ENCODE data around the gene ARSB.

ARSB gene

DNA sequence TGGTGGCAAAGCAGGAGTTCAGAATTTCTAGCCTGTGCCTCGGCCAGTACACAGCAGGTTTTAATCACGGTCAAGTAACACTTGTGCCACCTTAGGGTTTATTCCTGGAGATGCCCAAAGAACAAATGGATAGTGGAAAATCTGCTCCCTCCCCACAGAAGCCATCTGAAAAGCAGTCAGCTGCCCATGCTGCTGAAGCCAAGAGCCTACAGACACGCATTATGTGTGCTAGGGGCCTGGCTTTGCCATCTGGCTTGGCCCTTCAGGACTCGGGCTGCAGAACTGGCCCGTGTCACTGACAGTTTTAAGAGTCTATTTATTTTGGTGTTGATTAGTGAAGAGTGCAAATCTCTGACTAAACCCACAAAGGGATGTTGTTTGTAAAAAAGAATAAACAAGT, 11.1 kb downstream of the ARSB start:
- Histone ChIP-seq H3K4me3 (IDR thresholded peaks at IDR 0.05; ENCODE audit: insufficient read depth, low read depth, low read length) (no peak overlapping the region), H3K36me3 (ENCODE audit: insufficient read depth) (no peaks in the 10 kb centered on the region), H2AFZ (ENCODE audit: low read depth) (no peak overlapping the region), H3K27me3 (ENCODE audit: insufficient read depth, low read depth) (no peaks in the 10 kb centered on the region), H4K20me1 (ENCODE audit: insufficient read depth) (no peaks in the 10 kb centered on the region), H3K79me2 (ENCODE audit: insufficient read depth, low read depth) (no peaks in the 10 kb centered on the region), H3K4me2 (no peak overlapping the region), H3K9ac (no peak overlapping the region), H3K27ac (no peak overlapping the region), H3K4me1 (ENCODE audit: low read depth, poor library complexity, severe bottlenecking) (no peaks in the 10 kb centered on the region)
- TF ChIP-seq, protein P1, sequence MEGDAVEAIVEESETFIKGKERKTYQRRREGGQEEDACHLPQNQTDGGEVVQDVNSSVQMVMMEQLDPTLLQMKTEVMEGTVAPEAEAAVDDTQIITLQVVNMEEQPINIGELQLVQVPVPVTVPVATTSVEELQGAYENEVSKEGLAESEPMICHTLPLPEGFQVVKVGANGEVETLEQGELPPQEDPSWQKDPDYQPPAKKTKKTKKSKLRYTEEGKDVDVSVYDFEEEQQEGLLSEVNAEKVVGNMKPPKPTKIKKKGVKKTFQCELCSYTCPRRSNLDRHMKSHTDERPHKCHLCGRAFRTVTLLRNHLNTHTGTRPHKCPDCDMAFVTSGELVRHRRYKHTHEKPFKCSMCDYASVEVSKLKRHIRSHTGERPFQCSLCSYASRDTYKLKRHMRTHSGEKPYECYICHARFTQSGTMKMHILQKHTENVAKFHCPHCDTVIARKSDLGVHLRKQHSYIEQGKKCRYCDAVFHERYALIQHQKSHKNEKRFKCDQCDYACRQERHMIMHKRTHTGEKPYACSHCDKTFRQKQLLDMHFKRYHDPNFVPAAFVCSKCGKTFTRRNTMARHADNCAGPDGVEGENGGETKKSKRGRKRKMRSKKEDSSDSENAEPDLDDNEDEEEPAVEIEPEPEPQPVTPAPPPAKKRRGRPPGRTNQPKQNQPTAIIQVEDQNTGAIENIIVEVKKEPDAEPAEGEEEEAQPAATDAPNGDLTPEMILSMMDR (conservative IDR thresholded peaks at IDR 0.05; ENCODE audit: low read depth, low read length) = no peak

DNA sequence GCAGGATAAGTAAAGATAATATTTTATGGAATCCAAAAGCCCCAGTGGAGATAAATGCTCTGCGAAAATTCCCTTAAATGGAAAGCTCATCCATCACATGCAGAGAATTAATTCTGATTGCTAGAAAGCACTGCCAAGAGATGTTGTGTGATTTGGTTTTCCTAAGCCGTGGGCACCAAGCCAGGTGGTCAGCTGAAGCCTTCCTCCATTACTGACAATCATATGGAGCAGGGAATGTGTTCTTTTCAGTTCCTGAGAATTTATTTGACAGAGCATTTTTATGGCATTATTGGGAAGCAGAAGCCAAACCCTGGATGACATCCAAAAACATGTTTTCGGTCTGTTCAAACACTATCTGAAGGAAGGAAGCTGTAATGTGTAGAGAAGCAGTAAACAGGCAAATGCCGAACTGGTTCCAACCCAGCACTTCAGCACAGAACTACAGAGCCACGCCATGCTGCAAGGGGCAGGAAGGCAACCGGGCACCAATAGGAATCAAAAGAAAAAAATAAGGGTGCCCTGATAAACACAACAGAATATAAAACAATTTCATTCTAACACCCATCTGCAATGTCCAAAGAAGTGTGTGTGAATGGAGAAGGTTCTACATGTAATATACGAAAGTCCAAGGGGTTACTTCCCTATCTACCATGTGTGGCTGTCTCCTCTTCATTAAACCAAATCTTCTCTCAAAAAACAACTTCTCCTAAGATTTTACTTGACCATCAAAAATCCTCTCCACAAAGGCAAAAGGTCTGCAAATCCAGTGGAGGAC, 12.3 kb downstream of the ARSB start:
- no peak overlapping the region for H2AFZ ChIP-seq (ENCODE audit: low read depth)
- no peaks in the 10 kb centered on the region for H4K20me1 ChIP-seq (ENCODE audit: insufficient read depth)
- H3K4me2 ChIP-seq = no peak overlapping the region
- no peaks in the 10 kb centered on the region for H3K36me3 ChIP-seq (ENCODE audit: insufficient read depth)
- no peak overlapping the region for H3K4me3 ChIP-seq (IDR thresholded peaks at IDR 0.05; ENCODE audit: insufficient read depth, low read depth, low read length)
- TF ChIP-seq, protein P1 (conservative IDR thresholded peaks at IDR 0.05; ENCODE audit: low read depth, low read length) = no peak
- no peak overlapping the region for H3K9ac ChIP-seq
- no peaks in the 10 kb centered on the region for H3K27me3 ChIP-seq (ENCODE audit: insufficient read depth, low read depth)
- no peaks in the 10 kb centered on the region for H3K4me1 ChIP-seq (ENCODE audit: low read depth, poor library complexity, severe bottlenecking)
- H3K27ac ChIP-seq = no peak overlapping the region
- H3K79me2 ChIP-seq (ENCODE audit: insufficient read depth, low read depth) = no peaks in the 10 kb centered on the region

DNA sequence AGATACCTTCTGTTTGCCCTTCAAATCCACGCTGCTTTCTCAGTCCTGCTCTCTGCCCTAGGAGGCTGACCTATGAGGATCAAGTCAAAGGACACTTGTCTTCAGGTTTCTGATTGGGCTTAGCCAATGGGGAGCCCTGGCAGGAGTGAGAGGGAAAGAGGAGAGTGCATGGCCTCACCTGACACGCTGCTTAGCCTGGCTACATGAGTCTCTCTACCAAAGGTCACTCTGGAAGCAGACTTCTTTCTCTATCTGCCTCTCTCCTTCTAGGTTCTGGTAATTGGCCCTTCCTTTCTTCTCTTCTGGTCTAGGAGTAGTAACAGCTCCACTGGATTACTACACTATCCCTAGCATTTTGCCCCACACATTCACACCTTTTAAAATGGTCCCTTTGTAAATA, 13.1 kb downstream of the ARSB start:
- Histone ChIP-seq H3K27ac (no peak overlapping the region), H3K4me1 (ENCODE audit: low read depth, poor library complexity, severe bottlenecking) (no peaks in the 10 kb centered on the region), H3K4me3 (IDR thresholded peaks at IDR 0.05; ENCODE audit: insufficient read depth, low read depth, low read length) (no peak overlapping the region), H2AFZ (ENCODE audit: low read depth) (no peak overlapping the region), H3K27me3 (ENCODE audit: insufficient read depth, low read depth) (no peaks in the 10 kb centered on the region), H4K20me1 (ENCODE audit: insufficient read depth) (no peaks in the 10 kb centered on the region), H3K4me2 (no peak overlapping the region), H3K36me3 (ENCODE audit: insufficient read depth) (no peaks in the 10 kb centered on the region), H3K79me2 (ENCODE audit: insufficient read depth, low read depth) (no peaks in the 10 kb centered on the region), H3K9ac (no peak overlapping the region)
- TF ChIP-seq, protein P1 (conservative IDR thresholded peaks at IDR 0.05; ENCODE audit: low read depth, low read length) = no peak

DNA sequence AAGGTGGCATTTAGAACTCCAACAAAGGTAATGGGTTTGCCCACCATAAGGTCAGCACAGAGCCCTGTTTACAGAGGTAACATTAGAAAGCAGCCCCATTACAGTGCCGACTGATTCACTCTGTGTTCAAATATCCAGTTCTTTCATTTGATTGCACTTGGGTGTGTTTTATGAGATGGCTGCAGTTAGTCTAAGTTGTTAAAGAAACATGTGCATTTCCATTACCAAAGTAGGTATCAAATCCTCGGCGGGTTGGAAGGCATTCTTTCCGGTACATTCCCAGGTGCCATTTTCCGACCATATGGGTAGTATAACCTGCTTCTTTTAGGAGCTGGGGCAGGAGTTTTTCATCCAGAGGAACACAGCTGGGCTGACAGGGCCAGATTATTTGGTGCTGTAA, 16.3 kb downstream of the ARSB start:
- Histone ChIP-seq H4K20me1 (ENCODE audit: insufficient read depth) (no peaks in the 10 kb centered on the region), H3K27ac (no peak overlapping the region), H3K9ac (no peak overlapping the region), H3K4me1 (ENCODE audit: low read depth, poor library complexity, severe bottlenecking) (peaks cover 3% of the 10 kb centered on the region), H3K79me2 (ENCODE audit: insufficient read depth, low read depth) (no peaks in the 10 kb centered on the region), H3K27me3 (ENCODE audit: insufficient read depth, low read depth) (no peaks in the 10 kb centered on the region), H2AFZ (ENCODE audit: low read depth) (no peak overlapping the region), H3K4me3 (IDR thresholded peaks at IDR 0.05; ENCODE audit: insufficient read depth, low read depth, low read length) (no peak overlapping the region), H3K36me3 (ENCODE audit: insufficient read depth) (no peaks in the 10 kb centered on the region), H3K4me2 (no peak overlapping the region)
- TF ChIP-seq, protein P1 (conservative IDR thresholded peaks at IDR 0.05; ENCODE audit: low read depth, low read length) = no peak
